BE2C (cell line): ENCODE measurements around the gene SNIP1.
"Not testable (repeated sequence)": the region's sequence is repeated elsewhere in the genome, so short reads cannot be mapped to it uniquely, and the experiment has no call there.

ENCODE experiments used
- DNase-seq: peaks from one replicate; pipeline ENCODE4 v3.0.0-alpha.2; 2020
- H3K27me3 ChIP-seq: fragments of 250-450 bp; sonication (Bioruptor Pico); 2 replicates; pipeline ENCODE4 v1.5.1; 2020; ENCODE audit warnings: mild to moderate bottlenecking
- H3K36me3 ChIP-seq: fragments of 250-450 bp; sonication (Bioruptor Pico); 2 replicates; pipeline ENCODE4 v1.5.1; 2020; ENCODE audit warnings: mild to moderate bottlenecking
- H3K4me1 ChIP-seq: fragments of 250-450 bp; sonication (Bioruptor Pico); 2 replicates; pipeline ENCODE4 v1.5.1; 2020
- H3K4me3 ChIP-seq: 2 replicates; pipeline ENCODE4 v1.5.1; 2011; ENCODE audit warnings: low read depth, low read length
- H3K9me3 ChIP-seq: fragments of 250-450 bp; sonication (Bioruptor Pico); 2 replicates; pipeline ENCODE4 v1.5.1; 2020
- TF ChIP-seq, protein P1 (sequence below): IDR thresholded peaks from 2 replicates; pipeline ENCODE4 v1.5.1; 2012; ENCODE audit warnings: mild to moderate bottlenecking, low read depth, low read length

Gene SNIP1

DNA sequence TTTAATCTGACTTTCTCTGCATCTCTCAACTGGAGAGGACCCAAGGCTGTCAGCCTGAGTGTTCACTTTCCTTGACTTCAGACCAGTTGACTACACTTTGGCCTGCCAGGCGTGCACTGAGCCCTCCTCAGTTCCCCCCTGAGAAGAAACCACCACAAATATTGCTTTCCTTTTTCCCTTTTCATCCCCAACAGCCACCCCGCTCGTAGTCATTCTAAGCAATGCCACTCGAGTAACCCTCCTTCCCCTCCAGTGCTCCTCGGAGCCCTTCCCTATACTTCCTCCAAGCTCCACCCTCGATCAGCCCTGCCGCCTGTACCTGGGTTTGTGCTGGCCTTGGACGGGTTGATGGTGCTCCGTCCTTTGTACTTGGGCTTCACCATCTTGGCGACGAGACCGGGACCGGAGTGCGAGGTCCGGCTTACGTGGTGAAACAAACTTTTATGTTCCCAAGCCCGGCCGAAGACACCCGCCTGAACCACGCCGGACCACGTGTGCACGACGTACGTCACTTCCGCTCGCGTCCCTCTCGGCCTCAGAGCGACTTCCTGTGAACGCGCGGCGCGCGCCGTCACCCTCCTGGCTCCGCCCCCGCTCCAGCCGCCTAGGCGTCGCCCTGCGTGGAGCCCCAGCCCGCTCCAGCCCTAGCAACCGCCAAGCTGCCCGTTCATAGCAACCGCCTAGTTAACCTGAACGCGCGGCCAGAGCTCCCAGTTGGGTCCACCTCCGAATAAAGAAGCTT, 41.5 kb upstream of the SNIP1 start, which contains the start of gene GNL2:
GNL2 (minus strand) TSS at position 498 of the 742 bp plus-strand sequence; CDS start at position 383, 115 bp downstream.
- no peaks in the 10 kb centered on the region for H3K27me3 ChIP-seq
- H3K4me1 ChIP-seq = peaks cover 8% of the 10 kb centered on the region; the same call in 1 of the 2 replicates
- TF ChIP-seq, protein P1, sequence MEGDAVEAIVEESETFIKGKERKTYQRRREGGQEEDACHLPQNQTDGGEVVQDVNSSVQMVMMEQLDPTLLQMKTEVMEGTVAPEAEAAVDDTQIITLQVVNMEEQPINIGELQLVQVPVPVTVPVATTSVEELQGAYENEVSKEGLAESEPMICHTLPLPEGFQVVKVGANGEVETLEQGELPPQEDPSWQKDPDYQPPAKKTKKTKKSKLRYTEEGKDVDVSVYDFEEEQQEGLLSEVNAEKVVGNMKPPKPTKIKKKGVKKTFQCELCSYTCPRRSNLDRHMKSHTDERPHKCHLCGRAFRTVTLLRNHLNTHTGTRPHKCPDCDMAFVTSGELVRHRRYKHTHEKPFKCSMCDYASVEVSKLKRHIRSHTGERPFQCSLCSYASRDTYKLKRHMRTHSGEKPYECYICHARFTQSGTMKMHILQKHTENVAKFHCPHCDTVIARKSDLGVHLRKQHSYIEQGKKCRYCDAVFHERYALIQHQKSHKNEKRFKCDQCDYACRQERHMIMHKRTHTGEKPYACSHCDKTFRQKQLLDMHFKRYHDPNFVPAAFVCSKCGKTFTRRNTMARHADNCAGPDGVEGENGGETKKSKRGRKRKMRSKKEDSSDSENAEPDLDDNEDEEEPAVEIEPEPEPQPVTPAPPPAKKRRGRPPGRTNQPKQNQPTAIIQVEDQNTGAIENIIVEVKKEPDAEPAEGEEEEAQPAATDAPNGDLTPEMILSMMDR = no peak
- peaks cover 16% of the 10 kb centered on the region for H3K36me3 ChIP-seq
- peak; percentile 93 for DNase-seq
- H3K4me3 ChIP-seq = peak within 1 kb of the TSS; percentile 95
- no peaks in the 10 kb centered on the region for H3K9me3 ChIP-seq

DNA sequence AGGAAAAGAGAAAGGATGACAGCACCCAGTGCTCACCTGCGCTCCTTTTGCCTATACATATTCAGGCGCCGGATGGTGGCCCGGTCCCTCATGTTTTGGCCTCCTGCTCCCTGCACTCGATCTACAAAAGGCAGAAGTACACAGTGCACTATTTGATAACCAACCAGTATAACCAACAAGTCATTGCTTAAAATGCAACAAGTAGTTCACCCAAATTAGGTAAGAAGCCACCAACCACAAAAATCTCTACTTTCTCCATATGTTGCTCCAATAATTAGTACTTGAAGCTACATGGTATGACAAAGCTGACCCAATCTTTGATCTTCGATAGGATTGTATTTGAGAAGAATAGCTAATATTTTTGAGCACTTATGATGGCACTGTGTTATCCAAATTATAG, 39.6 kb upstream of the SNIP1 start:
- Histone ChIP-seq H3K36me3 (peaks cover 22% of the 10 kb centered on the region), H3K4me3 (no peak overlapping the region; the same call in 1 of the 2 replicates)
- no peak for DNase-seq

DNA sequence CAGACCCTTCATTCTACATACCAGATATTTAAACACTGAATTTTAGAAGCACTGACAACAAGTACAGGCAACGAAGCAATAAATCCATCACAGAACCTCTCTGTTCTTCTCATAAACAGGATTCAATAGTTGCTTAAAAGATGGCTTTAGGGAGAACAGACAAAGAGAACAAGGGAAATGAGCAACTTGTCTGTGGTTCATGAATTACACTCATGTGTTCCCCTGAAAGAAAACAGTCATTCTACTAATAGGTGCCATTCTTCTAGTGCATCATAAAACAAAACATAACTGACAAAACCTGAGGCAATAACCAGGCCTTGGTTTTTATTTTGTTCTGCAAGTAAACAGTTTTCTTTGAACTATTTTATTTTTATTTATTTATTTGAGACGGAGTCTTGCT, 34.8 kb upstream of the SNIP1 start:
- DNase-seq = no peak
- H3K27me3 ChIP-seq = no peaks in the 10 kb centered on the region
- H3K9me3 ChIP-seq = no peaks in the 10 kb centered on the region
- peaks cover 41% of the 10 kb centered on the region for H3K36me3 ChIP-seq
- no peak overlapping the region for H3K4me3 ChIP-seq
- TF ChIP-seq, protein P1 = no peak
- H3K4me1 ChIP-seq = no peaks in the 10 kb centered on the region

More for the DNA sequence above, 39.6 kb upstream of the SNIP1 start:
- TF ChIP-seq, protein P1 = no peak
- no peaks in the 10 kb centered on the region for H3K9me3 ChIP-seq
- no peaks in the 10 kb centered on the region for H3K27me3 ChIP-seq
- H3K4me1 ChIP-seq = peaks cover 8% of the 10 kb centered on the region; the same call in 1 of the 2 replicates

DNA sequence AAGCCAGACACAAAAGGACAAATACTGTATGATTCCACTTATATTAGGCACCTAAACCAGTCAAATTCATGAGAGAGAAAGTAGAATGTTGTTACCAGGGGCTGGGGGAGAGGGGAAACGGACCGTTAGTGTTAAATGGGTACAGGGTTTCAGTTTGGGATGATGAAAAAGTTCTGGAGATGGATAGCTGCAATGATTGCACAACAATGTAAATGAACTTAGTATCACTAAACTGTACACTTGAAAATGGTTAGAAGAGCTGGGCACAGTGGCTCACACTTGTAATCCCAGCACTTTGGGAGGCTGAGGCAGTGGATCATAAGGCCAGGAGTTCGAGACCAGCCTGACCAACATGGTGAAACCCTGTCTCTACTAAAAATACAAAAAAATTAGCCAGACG, 30.5 kb upstream of the SNIP1 start:
- peaks cover 47% of the 10 kb centered on the region for H3K36me3 ChIP-seq
- H3K4me3 ChIP-seq, DNase-seq, H3K27me3 ChIP-seq, H3K4me1 ChIP-seq, H3K9me3 ChIP-seq: not testable (repeated sequence)

DNA sequence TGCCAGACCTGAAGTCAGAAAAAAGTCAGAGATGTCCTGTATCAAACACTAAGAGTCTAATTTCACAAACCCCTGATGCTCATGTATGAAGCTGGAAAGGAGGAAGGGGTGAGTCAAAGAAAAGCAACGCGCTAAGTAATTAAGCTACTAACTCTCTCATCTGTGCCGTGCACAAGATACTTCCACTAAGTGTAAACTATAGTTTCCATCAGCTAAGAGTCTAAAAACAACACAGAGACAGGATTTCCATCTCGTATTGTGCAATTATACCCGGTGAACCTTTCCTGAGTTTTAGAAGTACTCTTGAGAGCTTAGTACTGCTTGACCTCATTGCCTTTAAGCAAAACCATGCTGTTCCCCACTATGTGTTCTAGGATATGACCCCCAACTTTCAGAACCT, 21.6 kb upstream of the SNIP1 start:
- Histone ChIP-seq H3K4me1 (no peaks in the 10 kb centered on the region), H3K36me3 (peaks cover 47% of the 10 kb centered on the region), H3K27me3 (no peaks in the 10 kb centered on the region), H3K4me3 (no peak overlapping the region), H3K9me3 (no peaks in the 10 kb centered on the region)
- no peak for DNase-seq
- TF ChIP-seq, protein P1 = no peak

DNA sequence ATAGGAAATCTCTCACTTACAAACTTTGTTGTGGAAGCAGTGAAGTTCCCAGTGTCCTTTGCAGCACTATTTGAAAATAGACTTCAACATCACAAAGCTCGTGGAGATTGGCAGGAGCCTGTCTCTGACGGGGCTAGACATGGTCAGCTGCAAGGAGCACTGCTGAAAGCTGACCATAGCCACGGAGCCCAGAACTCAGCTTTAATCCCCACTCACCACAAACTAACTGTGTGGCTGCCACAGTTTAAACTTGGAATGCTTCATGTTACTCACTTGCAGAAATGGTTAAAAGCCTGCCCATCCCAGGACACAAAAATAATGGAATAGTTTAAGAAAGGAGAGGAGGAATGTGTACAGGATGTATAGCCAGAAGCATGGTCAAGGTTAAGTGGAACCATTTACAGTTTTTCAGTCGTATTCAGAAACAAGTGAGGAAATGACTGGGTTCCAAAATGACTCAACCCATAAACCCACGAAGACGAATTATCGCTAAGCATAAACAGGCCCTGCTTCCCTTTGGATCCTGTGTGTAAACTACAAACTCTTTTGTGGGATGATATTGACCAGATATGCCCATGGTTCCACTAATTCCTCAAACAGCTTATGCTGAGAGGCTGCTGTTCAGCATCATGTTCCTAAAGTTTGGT, 20.9 kb upstream of the SNIP1 start:
- no peak for DNase-seq
- no peaks in the 10 kb centered on the region for H3K9me3 ChIP-seq
- no peaks in the 10 kb centered on the region for H3K27me3 ChIP-seq
- H3K36me3 ChIP-seq = peaks cover 45% of the 10 kb centered on the region
- H3K4me3 ChIP-seq = no peak overlapping the region
- TF ChIP-seq, protein P1 = no peak
- H3K4me1 ChIP-seq = no peaks in the 10 kb centered on the region
